Placental pericyte (primary cell): ENCODE measurements around the gene F13A1. TPM values are rescaled to one million over a fixed set of nuclear protein-coding genes. Genes with fewer than 3 reads are reported as not detected.

Experiments used
- small RNA-seq: library from RNA; depleted of rRNA; stranded (forward); fragments of <200 nt; gene quantifications from one replicate; pipeline ENCODE3, GENCODE V24; 2012; ENCODE audit warnings: low replicate concordance
- total RNA-seq: library from RNA; depleted of rRNA; stranded (reverse); fragments of >200 nt; gene quantifications from 2 replicates; pipeline ENCODE4 v1.2.3, GENCODE V29; 2012

Gene F13A1
- under 0.01 and 1.0 TPM in 2 replicates for total RNA-seq

DNA sequence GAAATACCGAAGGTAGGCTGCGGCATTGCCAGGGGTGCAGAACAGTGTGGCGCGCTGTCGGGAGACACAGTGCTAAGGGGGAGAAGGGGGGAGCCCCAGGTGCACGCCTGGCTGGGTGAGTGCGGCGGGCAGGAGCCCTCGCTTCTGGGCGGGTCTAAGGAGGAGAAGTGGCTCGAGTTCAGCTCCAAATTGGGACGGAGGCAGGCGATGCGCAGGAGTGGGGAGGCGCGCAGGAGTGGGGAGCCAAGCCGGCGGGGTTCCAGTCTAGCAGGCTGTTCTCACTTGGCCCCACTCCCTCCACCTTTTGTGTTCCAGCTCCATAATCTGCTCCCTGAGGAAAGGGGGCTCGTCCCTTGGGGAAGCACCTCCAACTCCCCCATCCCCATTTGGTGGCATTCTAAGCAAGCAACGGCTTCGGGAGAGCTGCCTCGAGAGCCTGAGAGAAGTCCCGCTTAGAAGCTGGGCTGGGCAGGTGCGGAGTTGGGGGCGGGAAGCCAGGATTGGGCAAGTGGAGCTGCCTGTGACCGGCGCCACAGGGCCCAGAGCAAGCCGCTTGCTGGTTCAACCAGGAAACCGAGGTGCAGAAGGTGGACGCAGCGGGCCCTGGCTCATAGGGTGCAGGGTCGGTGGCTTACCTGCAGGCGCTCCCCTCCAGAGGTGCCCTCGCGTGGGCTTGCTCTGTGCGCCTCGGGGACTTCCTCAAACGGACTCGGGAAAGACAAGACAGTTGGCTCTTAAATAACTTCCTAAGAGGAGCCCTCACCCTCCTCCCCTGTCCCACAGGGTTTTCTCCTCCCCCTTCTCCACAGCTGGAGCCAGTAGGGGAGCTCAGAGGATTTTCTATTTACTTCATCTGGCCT, at the start of gene F13A1:
TSS of gene F13A1 (minus strand) at position 711 of the 860 bp plus-strand sequence. CDS start 1,998 bp downstream, outside the sequence.

Small RNAs within 50 kb of the gene (small RNA-seq; reads per million reads assigned to genes)
- gene MIR7853, result not detected
